K562 (cell line): ENCODE measurements around the gene LY6G6F. TPM values are rescaled to one million over a fixed set of nuclear protein-coding genes. Genes with fewer than 3 reads are reported as not detected.

Experiments used
- CTCF ChIP-seq, 3 experiments: IDR thresholded peaks in 2 of 3; conservative IDR thresholded peaks in 1 of 3; 2 replicates each; pipeline ENCODE4 v1.5.1; 2011 to 2012; ENCODE audit warnings: low read length in 3 of 3, mild to moderate bottlenecking in 3 of 3, control low read depth in 2 of 3, improper control_type of control experiment in 1 of 3, inconsistent platforms in 1 of 3, low read depth in 1 of 3, mixed read lengths in 1 of 3, moderate library complexity in 1 of 3; ENCODE audit not compliant: insufficient read depth in 2 of 3
- ETS1 ChIP-seq: conservative IDR thresholded peaks from 2 replicates; pipeline ENCODE4 v1.6.1; 2011; ENCODE audit warnings: low read depth, mild to moderate bottlenecking, low read length; ENCODE audit not compliant: control insufficient read depth
- MCM5 ChIP-seq: fragments of 450-650 bp; IDR thresholded peaks from 2 replicates; pipeline ENCODE4 v1.6.1; 2016; ENCODE audit warnings: low read depth
- OTX1 ChIP-seq: fragments of 450-650 bp; formaldehyde crosslinking; IDR thresholded peaks from 2 replicates; pipeline ENCODE4 v1.4.0; 2022; ENCODE audit warnings: mild to moderate bottlenecking
- SAFB2 ChIP-seq: fragments of 200-400 bp; formaldehyde crosslinking; IDR thresholded peaks from 2 replicates; pipeline ENCODE4 v1.6.1; 2018; ENCODE audit warnings: borderline replicate concordance, low read length, low read depth, moderate library complexity; ENCODE audit not compliant: severe bottlenecking
- SMARCE1 ChIP-seq: fragments of 450-650 bp; IDR thresholded peaks from 2 replicates; pipeline ENCODE4 v1.7.1; 2016; ENCODE audit warnings: mild to moderate bottlenecking
- SMC3 ChIP-seq: conservative IDR thresholded peaks from 2 replicates; pipeline ENCODE4 v1.6.1; 2011; ENCODE audit warnings: low read depth, low read length, improper control_type of control experiment; ENCODE audit not compliant: insufficient read depth
- STAG1 ChIP-seq: sonication (generic); formaldehyde crosslinking; IDR thresholded peaks from 2 replicates; pipeline ENCODE4 v1.5.0; 2020; ENCODE audit warnings: missing genetic modification reagents, borderline replicate concordance
- TAF1 ChIP-seq: IDR thresholded peaks from 2 replicates; pipeline ENCODE4 v1.6.1; 2011; ENCODE audit warnings: mild to moderate bottlenecking, low read length, moderate library complexity; ENCODE audit not compliant: insufficient read depth, control insufficient read depth, severe bottlenecking; ENCODE audit errors: extremely low read depth
- ZNF175 ChIP-seq: fragments of 200-800 bp; sonication (Bioruptor generic); IDR thresholded peaks from 2 replicates; pipeline ENCODE4 v1.6.1; 2016; ENCODE audit warnings: low read depth, mild to moderate bottlenecking, missing genetic modification characterization, missing compliant biosample characterization
- ZNF639 ChIP-seq, 2 experiments: fragments of 200-800 bp in 1 of 2; sonication (Bioruptor generic) in 1 of 2; sonication (generic) in 1 of 2; formaldehyde crosslinking in 1 of 2; IDR thresholded peaks in 1 of 2; conservative IDR thresholded peaks in 1 of 2; 2 replicates each; pipeline versions ENCODE4 v1.5.0 to v1.6.1; 2016 to 2020; ENCODE audit warnings: missing compliant biosample characterization in 1 of 2, missing genetic modification characterization in 1 of 2, missing genetic modification reagents in 1 of 2
- ZNF79 ChIP-seq: fragments of 250-450 bp; sonication (Bioruptor Pico); IDR thresholded peaks from 2 replicates; pipeline ENCODE4 v1.4.0; 2020; ENCODE audit warnings: low read depth, mild to moderate bottlenecking, moderate library complexity
- polyA plus RNA-seq, 8 experiments: library from polyadenylated mRNA; depleted of rRNA in 4 of 8; stranded (reverse) in 5 of 8; unstranded in 3 of 8; fragments of >200 nt; fragmentation: Nextera tagmentation in 2 of 8; fragmentation: Illumina TruSeq in 1 of 8; extraction: Ambion mirVana in 2 of 8; extraction: Trizol in 1 of 8; gene quantifications; 2 replicates each; pipeline versions ENCODE4 v1.2.1 to v1.2.3, GENCODE V29; 2011 to 2014; ENCODE audit warnings: inconsistent platforms in 1 of 8, missing spikeins in 1 of 8
- total RNA-seq, 7 experiments: library from RNA; depleted of rRNA in 6 of 7; stranded (reverse); fragments of >200 nt in 6 of 7; fragmentation: Illumina TruSeq in 2 of 7; extraction: Trizol in 2 of 7; gene quantifications; 2 replicates each; pipeline versions ENCODE4 v1.2.1 to v1.2.3, GENCODE V29; 2011 to 2021; ENCODE audit warnings: low replicate concordance in 1 of 7
- TF ChIP-seq, protein P1 (sequence below), 2 experiments: fragments of 450-650 bp; conservative IDR thresholded peaks; 2 replicates each; pipeline ENCODE4 v1.6.1; 2017; ENCODE audit warnings: mild to moderate bottlenecking in 2 of 2, moderate library complexity in 2 of 2
- TF ChIP-seq, protein P2 (sequence below): sonication (generic); formaldehyde crosslinking; IDR thresholded peaks from 2 replicates; pipeline ENCODE4 v1.8.0; 2022; ENCODE audit warnings: mild to moderate bottlenecking, missing genetic modification reagents

The LY6G6F gene
- total and polyA plus RNA-seq, 9 of the 15 experiments (the other 6 are each of a cell fraction or from before 2014, with no cell fraction given), result 0.14 to 0.50 (median 0.28) TPM; not detected in 2

DNA sequence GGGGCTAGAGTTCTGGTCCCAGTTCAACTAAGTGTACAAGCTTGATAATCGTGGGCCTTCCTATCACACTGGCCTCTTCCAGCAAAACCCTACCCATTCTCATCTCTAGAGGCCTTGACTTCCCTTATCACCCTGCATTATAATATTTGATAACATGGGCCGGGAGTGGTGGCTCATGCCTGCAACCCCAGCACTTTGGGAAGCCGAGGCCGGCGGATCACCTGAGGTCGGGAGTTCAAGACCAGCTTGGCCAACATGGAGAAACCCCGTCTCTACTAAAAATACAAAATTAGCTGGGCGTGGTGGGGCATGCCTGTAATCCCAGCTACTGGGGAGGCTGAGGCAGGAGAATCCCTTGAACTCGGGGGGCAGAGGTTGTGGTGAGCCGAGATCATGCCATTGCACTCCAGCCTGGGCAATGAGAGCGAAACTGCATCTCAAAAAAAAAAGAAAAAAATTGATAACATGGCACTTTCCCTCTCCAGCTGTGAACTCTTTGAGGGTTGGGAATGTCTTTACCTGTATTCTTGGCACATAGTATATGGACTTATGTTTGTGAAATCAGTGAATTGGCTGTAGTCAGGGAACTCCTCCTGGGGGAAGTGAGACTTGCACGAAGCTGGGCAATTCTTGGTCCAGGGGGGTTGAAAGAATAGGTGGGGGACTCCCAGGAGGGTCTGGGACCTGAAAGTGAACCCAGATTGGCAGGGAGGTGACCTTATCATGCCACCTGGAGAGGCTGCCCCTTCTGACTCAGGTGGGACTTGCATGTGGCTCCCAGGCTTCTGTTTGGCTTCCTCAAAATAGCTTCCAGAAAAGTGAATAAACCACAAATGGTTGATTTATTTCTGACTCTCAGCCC, 45.2 kb upstream of the LY6G6F start (continued):
- TF ChIP-seq ZNF79 (CRISPR knock-in tag) (no peak), OTX1 (CRISPR knock-in tag) (no peak), CTCF (IDR thresholded peaks at IDR 0.05 in 2 of 3, conservative IDR thresholded peaks at IDR 0.05 in 1 of 3; ENCODE audit: insufficient read depth in 2 of 3, low read depth in 1 of 3, low read length in 3 of 3) (peak in 1 of 3 experiments; percentile 8; a peak in 1 of 6 replicates), ZNF639 (CRISPR knock-in tag; conservative IDR thresholded peaks at IDR 0.05 in 1 of 2, IDR thresholded peaks at IDR 0.05 in 1 of 2) (no peak), STAG1 (no peak), SAFB2 (no peak), SMARCE1 (no peak), SMC3 (no peak), ZNF175 (CRISPR knock-in tag) (no peak), TAF1 (no peak), ETS1 (no peak), MCM5 (no peak)
- TF ChIP-seq, protein P1, sequence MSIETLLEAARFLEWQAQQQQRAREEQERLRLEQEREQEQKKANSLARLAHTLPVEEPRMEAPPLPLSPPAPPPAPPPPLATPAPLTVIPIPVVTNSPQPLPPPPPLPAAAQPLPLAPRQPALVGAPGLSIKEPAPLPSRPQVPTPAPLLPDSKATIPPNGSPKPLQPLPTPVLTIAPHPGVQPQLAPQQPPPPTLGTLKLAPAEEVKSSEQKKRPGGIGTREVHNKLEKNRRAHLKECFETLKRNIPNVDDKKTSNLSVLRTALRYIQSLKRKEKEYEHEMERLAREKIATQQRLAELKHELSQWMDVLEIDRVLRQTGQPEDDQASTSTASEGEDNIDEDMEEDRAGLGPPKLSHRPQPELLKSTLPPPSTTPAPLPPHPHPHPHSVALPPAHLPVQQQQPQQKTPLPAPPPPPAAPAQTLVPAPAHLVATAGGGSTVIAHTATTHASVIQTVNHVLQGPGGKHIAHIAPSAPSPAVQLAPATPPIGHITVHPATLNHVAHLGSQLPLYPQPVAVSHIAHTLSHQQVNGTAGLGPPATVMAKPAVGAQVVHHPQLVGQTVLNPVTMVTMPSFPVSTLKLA (conservative IDR thresholded peaks at IDR 0.05), result no peak
- TF ChIP-seq, protein P2, sequence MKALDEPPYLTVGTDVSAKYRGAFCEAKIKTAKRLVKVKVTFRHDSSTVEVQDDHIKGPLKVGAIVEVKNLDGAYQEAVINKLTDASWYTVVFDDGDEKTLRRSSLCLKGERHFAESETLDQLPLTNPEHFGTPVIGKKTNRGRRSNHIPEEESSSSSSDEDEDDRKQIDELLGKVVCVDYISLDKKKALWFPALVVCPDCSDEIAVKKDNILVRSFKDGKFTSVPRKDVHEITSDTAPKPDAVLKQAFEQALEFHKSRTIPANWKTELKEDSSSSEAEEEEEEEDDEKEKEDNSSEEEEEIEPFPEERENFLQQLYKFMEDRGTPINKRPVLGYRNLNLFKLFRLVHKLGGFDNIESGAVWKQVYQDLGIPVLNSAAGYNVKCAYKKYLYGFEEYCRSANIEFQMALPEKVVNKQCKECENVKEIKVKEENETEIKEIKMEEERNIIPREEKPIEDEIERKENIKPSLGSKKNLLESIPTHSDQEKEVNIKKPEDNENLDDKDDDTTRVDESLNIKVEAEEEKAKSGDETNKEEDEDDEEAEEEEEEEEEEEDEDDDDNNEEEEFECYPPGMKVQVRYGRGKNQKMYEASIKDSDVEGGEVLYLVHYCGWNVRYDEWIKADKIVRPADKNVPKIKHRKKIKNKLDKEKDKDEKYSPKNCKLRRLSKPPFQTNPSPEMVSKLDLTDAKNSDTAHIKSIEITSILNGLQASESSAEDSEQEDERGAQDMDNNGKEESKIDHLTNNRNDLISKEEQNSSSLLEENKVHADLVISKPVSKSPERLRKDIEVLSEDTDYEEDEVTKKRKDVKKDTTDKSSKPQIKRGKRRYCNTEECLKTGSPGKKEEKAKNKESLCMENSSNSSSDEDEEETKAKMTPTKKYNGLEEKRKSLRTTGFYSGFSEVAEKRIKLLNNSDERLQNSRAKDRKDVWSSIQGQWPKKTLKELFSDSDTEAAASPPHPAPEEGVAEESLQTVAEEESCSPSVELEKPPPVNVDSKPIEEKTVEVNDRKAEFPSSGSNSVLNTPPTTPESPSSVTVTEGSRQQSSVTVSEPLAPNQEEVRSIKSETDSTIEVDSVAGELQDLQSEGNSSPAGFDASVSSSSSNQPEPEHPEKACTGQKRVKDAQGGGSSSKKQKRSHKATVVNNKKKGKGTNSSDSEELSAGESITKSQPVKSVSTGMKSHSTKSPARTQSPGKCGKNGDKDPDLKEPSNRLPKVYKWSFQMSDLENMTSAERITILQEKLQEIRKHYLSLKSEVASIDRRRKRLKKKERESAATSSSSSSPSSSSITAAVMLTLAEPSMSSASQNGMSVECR, result peak; percentile 21; the same call in 1 of the 2 replicates
